A549 (cell line): ENCODE results near the gene GTF3A. TPM values are rescaled to one million over a fixed set of nuclear protein-coding genes. Genes with fewer than 3 reads are reported as not detected.

Experiments used
- ATAC-seq, 2 experiments: fragments of 200-7000 bp in 1 of 2; fragments of >200 bp in 1 of 2; cut with Nextera tagmentation in 1 of 2; cut with Tn5 transposase in 1 of 2; 3 replicates each; pipeline versions ENCODE4 v1.8.0 to v1.9.1; 2018 to 2020; ENCODE audit warnings: mild to moderate bottlenecking in 1 of 2, moderate library complexity in 1 of 2
- CTCF ChIA-PET: fragments of 300-600 bp; sonication (Branson Sonifier 250); formaldehyde crosslinking; extraction: SDS; loops from one replicate; lab custom pipeline; 2021; ENCODE audit warnings: antibody characterized with exemption, inconsistent platforms; lab: Yijun Ruan, JAX
- POLR2A ChIA-PET: fragments of 350-600 bp; formaldehyde crosslinking; extraction: SDS; loops from one replicate; lab custom pipeline; 2021; ENCODE audit warnings: antibody characterized with exemption, inconsistent platforms; lab: Yijun Ruan, JAX
- DNase-seq, 2 experiments: peaks; one replicate each; pipeline versions ENCODE4 v3.0.0 to v3.0.0-alpha.2; 2011 to 2016; ENCODE audit warnings: low read depth in 1 of 2, low spot score in 1 of 2
- FAIRE-seq: peaks from 2 replicates; lab custom pipeline; 2011; peaks lifted over from hg19 to GRCh38; lab: Jason Lieb, UNC
- H3K27ac ChIP-seq, 2 experiments: fragments of >200 bp; sonication (Bioruptor Twin); formaldehyde crosslinking; 3 replicates each; pipeline ENCODE4 v1.5.1; 2016 to 2017
- H3K4me1 ChIP-seq: fragments of >200 bp; sonication (Bioruptor Twin); formaldehyde crosslinking; 3 replicates; pipeline ENCODE4 v1.6.1; 2016
- H3K4me2 ChIP-seq: fragments of >200 bp; sonication (Bioruptor Twin); formaldehyde crosslinking; 3 replicates; pipeline ENCODE4 v1.6.1; 2016
- H3K4me3 ChIP-seq: fragments of >200 bp; sonication (Bioruptor Twin); formaldehyde crosslinking; 3 replicates; pipeline ENCODE4 v1.5.1; 2016
- H3K9me3 ChIP-seq: fragments of >200 bp; sonication (Bioruptor Twin); formaldehyde crosslinking; 3 replicates; pipeline ENCODE4 v1.6.1; 2016
- CEBPB ChIP-seq, 2 experiments: fragments of >200 bp in 1 of 2; sonication (Bioruptor Twin) in 1 of 2; formaldehyde crosslinking in 1 of 2; IDR thresholded peaks; 2 replicates each; pipeline ENCODE4 v1.6.1; 2012 to 2016
- CHD4 ChIP-seq: fragments of 200-600 bp; sonication (generic); IDR thresholded peaks from 2 replicates; pipeline ENCODE4 v1.6.1; 2016; ENCODE audit warnings: antibody characterized with exemption, mild to moderate bottlenecking, borderline replicate concordance
- EP300 ChIP-seq, 2 experiments: fragments of >200 bp; sonication (Bioruptor Twin); formaldehyde crosslinking; IDR thresholded peaks; 2 replicates in 1 of 2; 3 replicates in 1 of 2; pipeline ENCODE4 v1.6.1; 2016 to 2017
- FOXS1 ChIP-seq: fragments of 250-450 bp; sonication (Bioruptor Pico); IDR thresholded peaks from 2 replicates; pipeline ENCODE4 v1.5.0; 2020; ENCODE audit warnings: mild to moderate bottlenecking, moderate library complexity
- HES2 ChIP-seq: fragments of >200 bp; sonication (Bioruptor Twin); formaldehyde crosslinking; IDR thresholded peaks from 2 replicates; pipeline ENCODE4 v1.6.1; 2016
- HEYL ChIP-seq: fragments of 250-450 bp; sonication (Bioruptor Pico); IDR thresholded peaks from 2 replicates; pipeline ENCODE4 v1.8.0; 2021; ENCODE audit warnings: mild to moderate bottlenecking, moderate library complexity
- HOXB13 ChIP-seq: fragments of 250-450 bp; sonication (Bioruptor Pico); IDR thresholded peaks from 2 replicates; pipeline ENCODE4 v1.5.0; 2020; ENCODE audit warnings: low read depth, mild to moderate bottlenecking, moderate library complexity
- HOXB5 ChIP-seq: fragments of 250-450 bp; sonication (Bioruptor Pico); IDR thresholded peaks from 2 replicates; pipeline ENCODE4 v1.5.0; 2020; ENCODE audit warnings: mild to moderate bottlenecking, moderate library complexity
- KDM1A ChIP-seq: fragments of 200-600 bp; sonication (generic); IDR thresholded peaks from 2 replicates; pipeline ENCODE4 v1.6.1; 2016; ENCODE audit warnings: low read depth, mild to moderate bottlenecking
- KDM5A ChIP-seq: fragments of 200-600 bp; sonication (generic); IDR thresholded peaks from 2 replicates; pipeline ENCODE4 v1.6.1; 2016; ENCODE audit warnings: antibody characterized with exemption, mild to moderate bottlenecking
- MAX ChIP-seq: IDR thresholded peaks from 2 replicates; pipeline ENCODE4 v1.6.1; 2012
- MYC ChIP-seq: IDR thresholded peaks from 2 replicates; pipeline ENCODE4 v1.6.1; 2012; ENCODE audit warnings: mild to moderate bottlenecking, inconsistent platforms, low read length, improper control_type of control experiment, borderline replicate concordance
- NFE2L2 ChIP-seq: fragments of 150-350 bp; conservative IDR thresholded peaks from 2 replicates; pipeline ENCODE4 v1.6.1; 2014; ENCODE audit warnings: low read length
- PBX3 ChIP-seq: IDR thresholded peaks from 2 replicates; pipeline ENCODE4 v1.6.1; 2012
- PHF8 ChIP-seq: fragments of 200-600 bp; sonication (generic); IDR thresholded peaks from 2 replicates; pipeline ENCODE4 v1.6.1; 2016; ENCODE audit warnings: low read depth, mild to moderate bottlenecking, antibody characterized with exemption, moderate library complexity, borderline replicate concordance
- POLR2A ChIP-seq: IDR thresholded peaks from 2 replicates; pipeline ENCODE4 v1.6.1; 2012; ENCODE audit warnings: mild to moderate bottlenecking, low read length
- RAD21 ChIP-seq, 2 experiments: fragments of >200 bp in 1 of 2; sonication (Bioruptor Twin) in 1 of 2; formaldehyde crosslinking in 1 of 2; IDR thresholded peaks in 1 of 2; conservative IDR thresholded peaks in 1 of 2; 2 replicates in 1 of 2; 3 replicates in 1 of 2; pipeline ENCODE4 v1.6.1; 2012 to 2018; ENCODE audit warnings: inconsistent platforms in 1 of 2
- SMC3 ChIP-seq: fragments of >200 bp; sonication (Bioruptor Twin); formaldehyde crosslinking; IDR thresholded peaks from 3 replicates; pipeline ENCODE4 v1.6.1; 2018; ENCODE audit warnings: inconsistent platforms
- ZNF302 ChIP-seq: fragments of 250-450 bp; sonication (Bioruptor Pico); IDR thresholded peaks from 2 replicates; pipeline ENCODE4 v1.9.0; 2021; ENCODE audit warnings: inconsistent platforms, mild to moderate bottlenecking, moderate library complexity
- ZSCAN20 ChIP-seq: fragments of 250-450 bp; sonication (Bioruptor Pico); IDR thresholded peaks from 2 replicates; pipeline ENCODE4 v1.8.0; 2022; ENCODE audit warnings: mild to moderate bottlenecking, moderate library complexity
- WGBS: methylation state at CpG from one replicate; pipeline ENCODE4 v1.1.6; 2017; ENCODE audit errors: missing lambda C conversion rate; 5-methylcytosine and 5-hydroxymethylcytosine counted together
- polyA plus RNA-seq, 4 experiments: library from polyadenylated mRNA; depleted of rRNA in 3 of 4; stranded (reverse); fragments of >200 nt; fragmentation: RNase III in 1 of 4; extraction: RNeasy Plus Mini Kit Qiagen cat#74134 plus additional on column Dnase treatment in 1 of 4; gene quantifications; 2 replicates in 3 of 4; 3 replicates in 1 of 4; pipeline ENCODE4 v1.2.3, GENCODE V29; 2011 to 2017
- TF ChIP-seq, protein P1 (sequence below): fragments of >200 bp; sonication (Bioruptor Twin); formaldehyde crosslinking; IDR thresholded peaks from 3 replicates; pipeline ENCODE4 v1.5.1; 2016
- TF ChIP-seq, protein P2 (sequence below): fragments of 150-350 bp; IDR thresholded peaks from 2 replicates; pipeline ENCODE4 v1.6.1; 2014; ENCODE audit warnings: low read depth, mild to moderate bottlenecking, low read length
- TF ChIP-seq, protein P3 (sequence below): fragments of 250-450 bp; sonication (Bioruptor Pico); IDR thresholded peaks from 2 replicates; pipeline ENCODE4 v1.5.0; 2020; ENCODE audit warnings: low read depth, mild to moderate bottlenecking, moderate library complexity

GTF3A gene
- polyA plus RNA-seq, 2 of the 4 experiments (the other 2 are of a cell fraction), result 93.1 to 132 TPM

DNA sequence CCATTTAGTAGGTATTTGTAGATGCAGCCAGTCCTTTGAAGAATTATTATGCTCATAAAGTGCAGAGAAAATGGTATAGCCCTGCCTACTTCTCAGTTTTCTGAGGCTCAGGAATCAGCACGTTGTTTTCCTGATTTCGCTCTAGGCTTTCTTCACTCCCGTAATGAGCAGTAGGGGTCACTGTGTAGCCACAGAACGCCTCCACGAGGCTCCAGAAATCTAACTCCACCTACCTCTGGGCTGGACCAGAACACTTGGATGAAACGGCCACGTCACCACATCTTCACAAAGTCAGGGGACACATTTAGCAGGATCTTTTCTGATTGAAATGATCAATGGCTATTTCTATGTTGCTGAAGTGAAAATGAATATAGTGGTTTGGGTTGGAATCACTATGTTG lies 49.8 kb upstream of the GTF3A start:
- WGBS, result 0% methylated on average over 7 of the region's 7 CpGs
- Histone ChIP-seq H3K4me2 (peak overlapping the region; percentile 52), H3K9me3 (no peaks in the 10 kb centered on the region), H3K4me1 (0 out of 3 replicates have a peak, but pooled peaks cover 4% of the 10 kb centered on the region), H3K4me3 (no peak overlapping the region), H3K27ac (no peak overlapping the region)
- ATAC-seq (peak; percentile 91 to 94), DNase-seq (peak; percentile 76 to 81), FAIRE-seq (no peak)
- no peak for TF ChIP-seq NFE2L2
- peak; percentile 68 to 77 for TF ChIP-seq RAD21 (conservative IDR thresholded peaks at IDR 0.05 in 1 of 2, IDR thresholded peaks at IDR 0.05 in 1 of 2)
- no peak for TF ChIP-seq POLR2A
- TF ChIP-seq, protein P1, sequence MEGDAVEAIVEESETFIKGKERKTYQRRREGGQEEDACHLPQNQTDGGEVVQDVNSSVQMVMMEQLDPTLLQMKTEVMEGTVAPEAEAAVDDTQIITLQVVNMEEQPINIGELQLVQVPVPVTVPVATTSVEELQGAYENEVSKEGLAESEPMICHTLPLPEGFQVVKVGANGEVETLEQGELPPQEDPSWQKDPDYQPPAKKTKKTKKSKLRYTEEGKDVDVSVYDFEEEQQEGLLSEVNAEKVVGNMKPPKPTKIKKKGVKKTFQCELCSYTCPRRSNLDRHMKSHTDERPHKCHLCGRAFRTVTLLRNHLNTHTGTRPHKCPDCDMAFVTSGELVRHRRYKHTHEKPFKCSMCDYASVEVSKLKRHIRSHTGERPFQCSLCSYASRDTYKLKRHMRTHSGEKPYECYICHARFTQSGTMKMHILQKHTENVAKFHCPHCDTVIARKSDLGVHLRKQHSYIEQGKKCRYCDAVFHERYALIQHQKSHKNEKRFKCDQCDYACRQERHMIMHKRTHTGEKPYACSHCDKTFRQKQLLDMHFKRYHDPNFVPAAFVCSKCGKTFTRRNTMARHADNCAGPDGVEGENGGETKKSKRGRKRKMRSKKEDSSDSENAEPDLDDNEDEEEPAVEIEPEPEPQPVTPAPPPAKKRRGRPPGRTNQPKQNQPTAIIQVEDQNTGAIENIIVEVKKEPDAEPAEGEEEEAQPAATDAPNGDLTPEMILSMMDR, result peak; percentile 67
- TF ChIP-seq CEBPB (IDR thresholded peaks at IDR 0.05), result no peak
- peak; percentile 39; the same call in 2 of the 3 replicates for TF ChIP-seq SMC3
- TF ChIP-seq FOXS1, result no peak
- TF ChIP-seq ZNF302 (CRISPR knock-in tag), result no peak
- TF ChIP-seq ZSCAN20, result no peak
- no peak for TF ChIP-seq EP300 (IDR thresholded peaks at IDR 0.05)
- 0 out of 2 replicates have a peak, but pooled peaks have one; percentile 41 for TF ChIP-seq MYC
- TF ChIP-seq HOXB5 (CRISPR knock-in tag), result no peak
- TF ChIP-seq MAX, result peak; percentile 52
- TF ChIP-seq, protein P2, sequence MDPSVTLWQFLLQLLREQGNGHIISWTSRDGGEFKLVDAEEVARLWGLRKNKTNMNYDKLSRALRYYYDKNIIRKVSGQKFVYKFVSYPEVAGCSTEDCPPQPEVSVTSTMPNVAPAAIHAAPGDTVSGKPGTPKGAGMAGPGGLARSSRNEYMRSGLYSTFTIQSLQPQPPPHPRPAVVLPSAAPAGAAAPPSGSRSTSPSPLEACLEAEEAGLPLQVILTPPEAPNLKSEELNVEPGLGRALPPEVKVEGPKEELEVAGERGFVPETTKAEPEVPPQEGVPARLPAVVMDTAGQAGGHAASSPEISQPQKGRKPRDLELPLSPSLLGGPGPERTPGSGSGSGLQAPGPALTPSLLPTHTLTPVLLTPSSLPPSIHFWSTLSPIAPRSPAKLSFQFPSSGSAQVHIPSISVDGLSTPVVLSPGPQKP, result no peak
- TF ChIP-seq, protein P3, sequence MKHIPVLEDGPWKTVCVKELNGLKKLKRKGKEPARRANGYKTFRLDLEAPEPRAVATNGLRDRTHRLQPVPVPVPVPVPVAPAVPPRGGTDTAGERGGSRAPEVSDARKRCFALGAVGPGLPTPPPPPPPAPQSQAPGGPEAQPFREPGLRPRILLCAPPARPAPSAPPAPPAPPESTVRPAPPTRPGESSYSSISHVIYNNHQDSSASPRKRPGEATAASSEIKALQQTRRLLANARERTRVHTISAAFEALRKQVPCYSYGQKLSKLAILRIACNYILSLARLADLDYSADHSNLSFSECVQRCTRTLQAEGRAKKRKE (CRISPR knock-in tag), result no peak
- no peak for TF ChIP-seq HOXB13 (CRISPR knock-in tag)
- ChIA-PET CTCF (interaction anchor here (0.7 to 8.4 kb wide), 16 partner anchors 8 to 609 kb away, joined by 3 to 96 read pairs (median 6); partner anchors contain the start of gene GTF3A), POLR2A (no interaction called here)

DNA sequence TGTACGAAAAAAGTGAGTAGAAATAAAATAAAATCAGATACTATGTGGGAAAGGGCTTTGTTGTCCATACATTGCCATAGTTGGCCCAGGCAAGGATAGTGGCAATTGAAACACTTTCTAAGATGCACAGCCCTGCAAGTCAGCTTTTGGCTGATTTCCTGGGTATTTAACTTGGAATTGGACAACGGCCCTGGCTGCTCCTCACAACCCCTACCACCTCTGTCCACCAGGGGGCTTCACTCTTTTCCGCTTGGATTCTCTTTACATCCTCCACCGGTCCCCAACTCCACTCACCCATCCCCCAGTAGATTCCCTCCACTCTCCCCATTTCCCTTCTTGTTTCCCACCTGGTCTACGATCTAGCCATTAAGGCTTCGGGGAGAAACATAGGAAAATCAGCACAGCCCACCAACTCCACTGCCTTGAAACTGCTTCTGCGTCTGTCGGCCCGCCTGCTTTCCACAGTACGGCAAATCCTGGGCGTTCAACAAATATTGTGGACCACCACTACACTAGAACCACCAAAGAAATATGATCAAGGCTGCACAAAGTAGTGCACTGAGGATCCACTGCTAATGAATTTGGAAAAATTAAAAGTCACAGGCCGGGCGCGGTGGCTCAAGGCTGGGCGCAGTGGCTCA lies 48.6 kb upstream of the GTF3A start:
- CTCF ChIA-PET, result interaction anchor here (0.5 to 8.4 kb wide), 17 partner anchors 8 to 608 kb away, joined by 3 to 96 read pairs (median 4); partner anchors contain the start of gene GTF3A
- Histone ChIP-seq H3K4me1 (0 out of 3 replicates have a peak, but pooled peaks cover 4% of the 10 kb centered on the region), H3K4me2 (no peak overlapping the region; the same call in 2 of the 3 replicates), H3K4me3 (no peak overlapping the region), H3K9me3 (no peaks in the 10 kb centered on the region), H3K27ac (no peak overlapping the region)
- TF ChIP-seq PHF8 (no peak), HES2 (no peak), SMC3 (peak; percentile 31; the same call in 2 of the 3 replicates), RAD21 (conservative IDR thresholded peaks at IDR 0.05 in 1 of 2, IDR thresholded peaks at IDR 0.05 in 1 of 2) (peak in 1 of 2 experiments; percentile 23; a peak in 2 of 5 replicates), HOXB5 (CRISPR knock-in tag) (no peak), KDM5A (no peak), CHD4 (no peak), HEYL (CRISPR knock-in tag) (no peak), KDM1A (no peak), PBX3 (no peak)
- TF ChIP-seq, protein P1, result peak; percentile 45; the same call in 2 of the 3 replicates
- POLR2A ChIA-PET, result interaction anchor here (0.6 kb wide), 1 partner anchor 74 kb away, joined by 3 read pairs; no protein-coding TSS in a partner anchor
- DNase-seq, result peak; percentile 59 to 62
- FAIRE-seq, result no peak
- WGBS, result 52% methylated on average over 11 of the region's 15 CpGs
- ATAC-seq, result peak; percentile 60 to 78; a peak in 4 of 6 replicates
